ENCODE results near the gene PDE8A. TPM values are rescaled to one million over a fixed set of nuclear protein-coding genes. Genes with fewer than 3 reads are reported as not detected.
"Not testable (repeated sequence)": the region's sequence is repeated elsewhere in the genome, so short reads cannot be mapped to it uniquely, and the experiment has no call there.

PDE8A gene
- total RNA-seq, 1 donor from 2014 or later = 32.3 TPM

DNA sequence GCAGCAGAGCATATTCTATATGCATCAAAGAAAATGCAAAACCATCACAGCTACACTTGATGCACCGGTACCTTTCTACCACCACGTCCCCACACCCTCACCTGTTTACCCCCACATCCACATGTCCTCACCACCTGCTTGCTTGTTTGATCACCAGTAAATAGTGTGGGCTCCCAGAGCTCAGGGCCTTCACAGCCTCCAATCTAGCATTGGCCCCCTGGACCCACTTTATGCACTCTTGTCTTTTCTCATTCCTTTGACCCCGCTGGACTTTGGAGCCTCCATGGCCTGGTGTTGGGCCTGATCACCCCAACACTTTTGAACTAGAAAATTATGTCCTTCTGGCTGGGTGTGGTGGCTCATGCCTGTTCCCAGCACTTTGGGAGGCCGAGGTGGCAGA lies 190.1 kb downstream of the PDE8A start:
- no peak overlapping the region for H3K27ac Mint-ChIP-seq
- H3K36me3 Mint-ChIP-seq (ENCODE audit: low read depth) = peaks cover 2% of the 10 kb centered on the region
- ATAC-seq (ENCODE audit: low read depth) = no peak
- H3K4me1 Mint-ChIP-seq = no peaks in the 10 kb centered on the region
- peaks cover 36% of the 10 kb centered on the region for H3K27me3 Mint-ChIP-seq
- DNase-seq = no peak
- CTCF ChIA-PET = no interaction called here
- TF ChIP-seq, protein P1, sequence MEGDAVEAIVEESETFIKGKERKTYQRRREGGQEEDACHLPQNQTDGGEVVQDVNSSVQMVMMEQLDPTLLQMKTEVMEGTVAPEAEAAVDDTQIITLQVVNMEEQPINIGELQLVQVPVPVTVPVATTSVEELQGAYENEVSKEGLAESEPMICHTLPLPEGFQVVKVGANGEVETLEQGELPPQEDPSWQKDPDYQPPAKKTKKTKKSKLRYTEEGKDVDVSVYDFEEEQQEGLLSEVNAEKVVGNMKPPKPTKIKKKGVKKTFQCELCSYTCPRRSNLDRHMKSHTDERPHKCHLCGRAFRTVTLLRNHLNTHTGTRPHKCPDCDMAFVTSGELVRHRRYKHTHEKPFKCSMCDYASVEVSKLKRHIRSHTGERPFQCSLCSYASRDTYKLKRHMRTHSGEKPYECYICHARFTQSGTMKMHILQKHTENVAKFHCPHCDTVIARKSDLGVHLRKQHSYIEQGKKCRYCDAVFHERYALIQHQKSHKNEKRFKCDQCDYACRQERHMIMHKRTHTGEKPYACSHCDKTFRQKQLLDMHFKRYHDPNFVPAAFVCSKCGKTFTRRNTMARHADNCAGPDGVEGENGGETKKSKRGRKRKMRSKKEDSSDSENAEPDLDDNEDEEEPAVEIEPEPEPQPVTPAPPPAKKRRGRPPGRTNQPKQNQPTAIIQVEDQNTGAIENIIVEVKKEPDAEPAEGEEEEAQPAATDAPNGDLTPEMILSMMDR (IDR thresholded peaks at IDR 0.05) = no peak
- intact Hi-C loops (cut with micrococcal nuclease) = no loop called here
- peaks cover 17% of the 10 kb centered on the region for H3K9me3 Mint-ChIP-seq
- H3K4me3 Mint-ChIP-seq = no peak overlapping the region
- POLR2A ChIA-PET = no interaction called here

DNA sequence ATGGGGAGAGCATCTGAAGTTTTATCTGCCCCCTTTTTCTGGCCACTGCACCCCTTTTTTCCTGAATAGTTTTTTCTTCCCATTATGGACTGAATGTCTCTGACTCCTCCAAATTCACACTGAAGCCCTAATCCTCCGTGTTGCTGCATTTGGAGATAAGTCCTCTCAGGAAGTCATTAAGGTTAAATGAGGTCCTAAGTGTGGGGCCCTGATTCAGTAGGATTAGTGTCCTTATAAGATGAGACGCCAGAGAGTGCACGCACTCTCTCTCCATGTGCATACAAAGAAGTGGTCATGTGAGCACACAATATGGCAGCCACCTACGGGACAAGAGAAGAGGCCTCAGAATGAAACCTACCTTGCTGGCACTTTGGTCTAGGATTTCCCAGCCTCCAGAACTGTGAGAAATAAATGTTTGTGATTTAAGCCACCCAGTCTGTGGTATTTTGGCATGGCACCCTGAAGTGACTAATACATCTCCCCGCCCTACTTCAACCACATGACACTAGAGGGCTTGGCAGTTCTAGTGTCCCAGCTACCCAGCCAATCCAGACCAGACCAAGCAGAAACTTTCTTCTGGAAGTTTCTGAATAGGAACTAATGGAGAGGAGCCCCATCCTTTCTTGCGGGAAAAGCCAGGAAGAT lies 191.3 kb downstream of the PDE8A start:
- H3K27me3 Mint-ChIP-seq = peaks cover 31% of the 10 kb centered on the region

DNA sequence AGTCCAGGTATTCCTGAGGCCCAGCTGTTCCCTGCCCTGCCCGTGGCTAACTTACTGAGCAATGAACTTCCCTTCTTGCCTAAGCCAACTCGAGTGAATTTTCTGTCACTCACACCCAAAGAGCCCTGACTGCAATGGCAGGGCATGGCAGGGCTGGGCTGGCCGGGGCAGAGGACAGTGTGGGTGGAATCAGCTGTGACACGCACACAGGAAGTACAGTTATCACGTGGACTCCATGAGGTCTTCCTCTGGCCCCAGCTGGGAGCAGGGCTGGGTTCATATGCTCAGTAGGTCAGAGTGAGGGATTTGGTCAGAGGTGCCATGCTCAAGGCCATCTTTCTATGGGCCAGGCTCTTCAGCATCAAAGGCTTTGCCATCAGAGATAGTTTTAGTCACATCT lies 192.0 kb downstream of the PDE8A start:
- intact Hi-C loops (cut with micrococcal nuclease); POLR2A ChIA-PET; H3K4me3 Mint-ChIP-seq; H3K27ac Mint-ChIP-seq; H3K4me1 Mint-ChIP-seq; CTCF ChIA-PET; DNase-seq; ATAC-seq (ENCODE audit: low read depth); H3K36me3 Mint-ChIP-seq (ENCODE audit: low read depth): not testable (repeated sequence)
- peaks cover 17% of the 10 kb centered on the region for H3K9me3 Mint-ChIP-seq
- peaks cover 31% of the 10 kb centered on the region for H3K27me3 Mint-ChIP-seq

More for the DNA sequence above, 191.3 kb downstream of the PDE8A start:
- no peak overlapping the region for H3K27ac Mint-ChIP-seq
- no peak overlapping the region for H3K4me3 Mint-ChIP-seq
- TF ChIP-seq, protein P1 (IDR thresholded peaks at IDR 0.05) = no peak
- POLR2A ChIA-PET = no interaction called here
- peaks cover 2% of the 10 kb centered on the region for H3K36me3 Mint-ChIP-seq (ENCODE audit: low read depth)
- H3K4me1 Mint-ChIP-seq = no peaks in the 10 kb centered on the region
- peaks cover 17% of the 10 kb centered on the region for H3K9me3 Mint-ChIP-seq
- CTCF ChIA-PET = no interaction called here
- ATAC-seq (ENCODE audit: low read depth) (no peak), DNase-seq (no peak)
- intact Hi-C loops (cut with micrococcal nuclease) = no loop called here

DNA sequence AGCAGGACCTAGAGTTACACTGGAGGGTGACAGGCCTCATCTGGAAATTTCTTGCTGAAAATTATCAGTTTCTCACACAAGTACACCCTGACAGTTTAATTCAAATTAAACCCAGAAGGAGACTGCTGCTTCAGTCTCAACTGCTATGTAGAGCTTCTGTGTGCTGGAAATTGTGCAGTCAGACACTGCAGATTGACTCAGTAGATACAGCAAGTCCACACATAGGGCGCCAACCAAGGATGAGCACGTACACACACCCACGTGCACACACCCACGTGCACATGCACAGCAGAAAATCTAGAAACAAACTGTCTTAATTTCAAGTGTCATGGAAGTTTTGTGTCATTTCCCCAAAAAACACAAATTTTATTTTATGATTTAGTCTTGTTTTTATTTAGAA lies 192.9 kb downstream of the PDE8A start:
- Mint-ChIP-seq H3K4me1 (no peaks in the 10 kb centered on the region), H3K4me3 (no peak overlapping the region), H3K27me3 (peaks cover 26% of the 10 kb centered on the region), H3K36me3 (ENCODE audit: low read depth) (peaks cover 2% of the 10 kb centered on the region), H3K27ac (no peak overlapping the region), H3K9me3 (peaks cover 17% of the 10 kb centered on the region)
- ChIA-PET CTCF (no interaction called here), POLR2A (no interaction called here)
- intact Hi-C loops (cut with micrococcal nuclease) = no loop called here
- DNase-seq (no peak), ATAC-seq (ENCODE audit: low read depth) (no peak)
- TF ChIP-seq, protein P1 (IDR thresholded peaks at IDR 0.05) = no peak

DNA sequence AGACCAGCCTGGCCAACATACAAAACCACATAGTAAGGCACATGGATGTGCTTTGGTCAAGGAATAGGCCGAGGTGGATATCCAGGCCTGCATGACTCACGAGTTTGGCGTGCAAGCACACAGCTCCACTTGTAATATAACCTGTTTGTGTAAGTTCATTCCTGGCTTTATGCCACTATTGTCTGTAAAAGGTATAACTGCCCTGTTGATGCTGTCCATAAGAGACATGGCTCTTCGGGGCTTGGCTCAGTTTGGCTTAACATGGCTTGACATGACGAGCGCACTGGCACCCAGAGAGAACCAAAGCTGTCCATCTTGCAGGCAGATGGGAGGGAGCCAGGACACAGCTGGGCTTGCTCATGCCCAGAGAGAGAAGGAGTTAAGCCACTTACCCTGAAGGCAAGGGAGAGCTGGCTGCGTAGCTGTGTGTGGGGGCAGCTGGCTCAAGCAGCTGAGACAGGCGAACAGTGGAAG lies 195.4 kb downstream of the PDE8A start:
- H3K36me3 Mint-ChIP-seq (ENCODE audit: low read depth); CTCF ChIA-PET; H3K4me3 Mint-ChIP-seq; H3K9me3 Mint-ChIP-seq; H3K27ac Mint-ChIP-seq; DNase-seq; POLR2A ChIA-PET; ATAC-seq (ENCODE audit: low read depth); intact Hi-C loops (cut with micrococcal nuclease); H3K4me1 Mint-ChIP-seq: not testable (repeated sequence)
- peaks cover 10% of the 10 kb centered on the region for H3K27me3 Mint-ChIP-seq

DNA sequence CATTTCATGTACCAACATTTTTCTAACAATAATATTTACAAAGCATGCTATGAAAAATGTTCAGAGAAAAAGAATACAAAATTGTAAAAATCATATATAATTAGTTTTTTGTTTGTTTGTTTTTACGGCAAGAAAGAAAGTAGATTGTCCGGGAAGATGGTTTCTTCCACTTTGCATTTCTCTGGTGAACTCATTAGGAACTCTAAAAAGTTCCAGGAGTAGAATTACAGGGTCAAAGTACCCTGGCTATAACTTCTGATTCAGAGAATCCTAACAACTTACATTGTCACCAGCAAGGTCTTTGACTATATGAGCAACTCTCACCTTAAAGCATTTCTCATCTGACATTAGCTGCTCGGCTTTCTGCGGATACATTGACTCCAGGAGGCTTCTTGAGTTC lies 196.7 kb downstream of the PDE8A start:
- Mint-ChIP-seq H3K9me3 (no peaks in the 10 kb centered on the region), H3K4me1 (no peaks in the 10 kb centered on the region), H3K27me3 (peaks cover 7% of the 10 kb centered on the region), H3K4me3 (no peak overlapping the region), H3K27ac (no peak overlapping the region), H3K36me3 (ENCODE audit: low read depth) (no peaks in the 10 kb centered on the region)
- DNase-seq = no peak
- ChIA-PET POLR2A (no interaction called here), CTCF (no interaction called here)
- no peak for ATAC-seq (ENCODE audit: low read depth)
- intact Hi-C loops (cut with micrococcal nuclease) = no loop called here
- TF ChIP-seq, protein P1 (IDR thresholded peaks at IDR 0.05) = no peak

Measured in activated B cell treated with CpG ODN at 0.5 μM for 24 hours (primary cell).